NCI-H1048 (cell line): ENCODE data around the gene SLC26A11.
"Not testable (repeated sequence)": the region's sequence is repeated elsewhere in the genome, so short reads cannot be mapped to it uniquely, and the experiment has no call there.

Experiments
- DNase-seq: peaks from one replicate; lab custom pipeline; 2025; lab: John Stamatoyannopoulos, UW

Gene SLC26A11

GRCh38 chr17:80285237-80285920 lies 65.2 kb downstream of the SLC26A11 start:
- no peak for DNase-seq

GRCh38 chr17:80286638-80286960 lies 66.4 kb downstream of the SLC26A11 start:
- no peak for DNase-seq

GRCh38 chr17:80287038-80287437 lies 66.8 kb downstream of the SLC26A11 start:
- DNase-seq = no peak

GRCh38 chr17:80287806-80288567 lies 67.8 kb downstream of the SLC26A11 start:
- no peak for DNase-seq

DNA sequence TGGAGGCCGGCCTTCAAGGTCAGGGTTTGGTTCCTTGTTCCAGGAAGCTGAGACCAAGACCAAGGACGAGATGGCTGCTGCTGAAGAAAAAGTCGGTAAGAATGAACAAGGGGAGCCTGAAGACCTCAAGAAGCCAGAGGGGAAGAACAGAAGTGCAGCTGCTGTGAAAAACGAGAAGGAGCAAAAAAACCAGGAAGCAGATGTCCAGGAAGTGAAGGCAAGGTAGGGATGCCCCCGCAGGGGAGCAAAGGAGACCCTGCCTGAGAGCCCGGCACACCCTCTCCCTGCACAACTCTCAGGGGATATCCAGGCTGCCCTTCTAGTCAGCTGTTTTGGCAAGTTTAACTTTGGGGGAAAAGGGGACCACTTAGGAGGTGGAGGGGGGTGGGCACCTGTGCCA lies 69.4 kb downstream of the SLC26A11 start:
- DNase-seq = no peak

- DNase-seq = no peak
These were observed 69.9 kb downstream of the SLC26A11 start for GRCh38 chr17:80290156-80290555.

DNA sequence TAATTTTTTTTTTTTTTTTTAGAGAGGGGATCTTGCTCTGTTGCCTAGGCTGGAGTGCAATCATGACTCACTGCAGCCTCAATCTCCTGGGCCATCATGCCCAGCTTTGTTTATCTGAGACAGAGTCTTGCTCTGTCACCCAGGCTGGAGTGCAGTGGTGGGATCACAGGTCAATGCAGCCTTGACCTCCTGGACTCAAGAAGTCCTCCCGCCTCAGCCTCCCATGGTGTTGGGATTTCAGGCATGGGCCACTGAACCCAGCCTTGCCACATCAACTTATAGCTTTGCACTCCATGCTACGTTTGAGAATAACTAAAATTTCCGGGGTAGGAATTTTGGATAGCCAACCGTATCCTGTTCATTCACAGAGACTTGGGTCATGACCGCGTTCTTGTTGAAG lies 71.0 kb downstream of the SLC26A11 start:
- no peak for DNase-seq

DNA sequence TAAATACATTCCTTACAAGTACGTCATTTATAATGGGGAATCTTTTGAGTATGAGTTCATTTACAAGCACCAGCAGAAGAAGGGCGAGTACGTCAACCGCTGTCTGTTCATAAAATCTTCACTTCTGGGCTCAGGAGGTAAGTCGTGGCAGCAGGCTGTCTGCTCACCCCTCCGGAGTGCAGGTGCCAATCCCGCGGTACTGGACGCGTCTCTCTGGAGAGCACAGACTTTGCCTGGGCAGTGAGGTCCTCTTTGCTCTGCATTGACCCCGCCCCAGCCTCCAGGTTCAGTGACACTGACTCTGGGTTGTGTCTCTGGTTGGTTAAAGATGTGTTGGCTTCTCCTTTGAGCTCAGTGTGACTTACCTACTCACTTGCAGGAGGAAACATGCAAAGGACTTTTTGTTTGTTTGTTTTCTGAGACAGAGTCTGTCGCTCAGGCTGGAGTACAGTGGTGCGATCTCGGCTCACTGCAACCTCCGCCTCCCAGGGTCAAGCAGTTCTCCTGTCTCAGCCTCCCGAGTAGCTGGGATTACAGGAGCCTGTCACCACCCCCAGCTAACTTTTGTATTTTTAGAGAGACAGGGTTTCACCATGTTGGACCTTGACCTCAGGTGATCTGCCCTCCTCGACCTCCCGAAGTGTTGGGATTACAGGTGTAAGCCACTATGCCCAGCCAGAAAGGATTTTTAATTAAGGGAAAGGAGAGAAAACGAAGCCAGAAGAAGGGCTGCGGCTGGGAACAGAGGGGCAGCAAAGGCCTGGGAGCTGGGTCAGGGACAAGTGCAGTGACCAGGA lies 71.7 kb downstream of the SLC26A11 start:
- no peak for DNase-seq

GRCh38 chr17:80292521-80292971 lies 72.3 kb downstream of the SLC26A11 start:
- no peak for DNase-seq

DNA sequence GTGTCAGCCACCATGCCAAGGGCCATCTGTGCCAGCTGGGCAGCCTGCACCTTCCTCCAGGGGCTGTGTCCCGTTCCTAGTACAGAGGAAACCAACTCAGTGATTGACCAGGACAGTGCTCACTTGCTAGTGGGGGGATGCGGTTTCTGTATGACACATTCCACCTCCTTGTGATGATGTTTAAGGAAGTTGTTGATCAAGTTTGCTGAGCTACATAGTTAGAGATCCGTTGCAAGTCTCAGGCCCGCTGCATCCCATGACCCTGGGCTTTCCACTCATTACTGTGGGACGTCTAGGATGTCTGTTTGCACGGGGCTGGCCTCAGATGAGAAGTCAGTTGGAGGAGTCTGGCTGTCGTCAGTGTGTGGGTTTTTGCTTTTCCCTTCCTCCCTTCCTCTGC lies 74.0 kb downstream of the SLC26A11 start:
- no peak for DNase-seq

- no peak for DNase-seq
These were observed 74.4 kb downstream of the SLC26A11 start for GRCh38 chr17:80294653-80295052.

GRCh38 chr17:80295146-80295545 lies 74.9 kb downstream of the SLC26A11 start:
- no peak for DNase-seq

DNA sequence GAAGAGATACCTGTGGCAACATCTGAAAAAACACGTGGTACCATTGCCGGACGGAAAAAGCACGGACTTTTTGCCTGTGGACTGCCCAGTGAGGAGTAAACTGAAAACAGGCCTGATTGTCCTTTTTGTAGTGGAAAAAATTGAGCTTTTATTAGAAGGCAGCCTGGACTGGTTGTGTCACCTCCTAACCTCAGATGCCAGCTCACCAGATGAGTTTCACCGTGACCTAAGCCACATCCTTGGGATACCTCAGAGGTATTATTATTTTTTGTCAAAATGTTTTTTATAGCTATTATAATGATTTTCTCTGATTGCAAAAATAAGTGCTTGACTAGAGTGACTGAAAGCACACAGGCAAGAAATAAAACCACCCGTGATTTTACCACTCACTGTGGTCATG lies 75.3 kb downstream of the SLC26A11 start:
- DNase-seq = no peak

GRCh38 chr17:80296221-80296620 lies 76.0 kb downstream of the SLC26A11 start:
- DNase-seq = no peak

DNA sequence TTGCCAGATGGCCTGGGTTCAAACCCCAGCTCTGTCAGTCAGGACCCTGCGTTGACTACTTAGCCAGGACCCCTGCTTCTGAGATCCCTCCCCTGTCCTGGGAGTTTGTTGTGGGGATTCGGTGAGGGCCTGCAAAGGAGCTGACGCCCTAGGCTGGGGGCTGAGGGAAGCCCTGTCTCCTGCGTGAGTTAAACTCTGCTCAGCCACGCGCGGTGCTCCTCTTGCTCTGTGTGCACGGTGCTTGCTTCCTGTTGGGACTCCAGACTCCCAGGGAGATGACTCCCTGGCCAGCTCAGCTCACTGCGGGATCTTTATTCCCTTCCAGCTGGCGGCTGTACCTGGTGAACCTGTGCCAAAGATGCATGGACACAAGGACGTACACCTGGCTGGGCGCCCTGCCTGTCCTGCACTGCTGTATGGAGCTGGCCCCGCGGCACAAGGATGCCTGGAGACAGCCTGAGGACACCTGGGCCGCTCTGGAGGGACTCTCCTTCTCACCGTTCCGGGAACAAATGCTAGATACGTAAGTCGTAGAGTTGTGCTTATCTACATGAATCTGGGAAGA lies 77.9 kb downstream of the SLC26A11 start:
- no peak for DNase-seq

DNA sequence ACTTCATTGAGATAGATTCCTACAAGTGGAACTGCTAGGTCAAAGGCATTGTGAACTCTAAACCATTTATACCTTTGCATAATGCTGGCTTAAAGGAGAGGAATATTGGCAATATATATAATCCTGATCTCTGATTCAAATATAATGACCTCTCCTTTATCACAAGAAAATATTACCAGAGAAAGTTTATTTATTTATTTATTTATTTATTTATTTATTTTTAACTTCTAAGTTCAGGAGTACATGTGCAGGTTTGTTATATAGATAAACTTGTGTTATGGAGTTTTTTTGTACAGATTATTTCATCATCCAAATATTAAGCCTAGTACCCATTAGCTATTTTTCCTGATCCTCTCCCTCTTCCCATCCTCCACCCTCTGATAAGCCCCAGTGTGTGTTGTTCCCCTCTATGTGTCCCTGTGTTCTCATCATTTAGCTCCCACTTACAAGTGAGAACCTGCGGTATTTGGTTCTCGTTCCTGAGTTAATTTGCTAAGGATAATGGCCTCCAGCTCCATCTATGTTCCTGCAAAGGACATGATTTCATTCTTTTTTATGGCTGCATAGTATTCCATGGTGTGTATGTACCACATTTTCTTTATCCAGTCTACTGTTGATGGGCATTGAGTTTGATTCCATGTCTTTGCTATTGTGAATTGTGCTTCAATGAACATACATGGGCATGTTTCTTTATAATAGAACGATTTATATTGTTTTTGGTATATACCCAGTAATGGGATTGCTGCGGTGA lies 79.3 kb downstream of the SLC26A11 start:
- not testable (repeated sequence) for DNase-seq

DNA sequence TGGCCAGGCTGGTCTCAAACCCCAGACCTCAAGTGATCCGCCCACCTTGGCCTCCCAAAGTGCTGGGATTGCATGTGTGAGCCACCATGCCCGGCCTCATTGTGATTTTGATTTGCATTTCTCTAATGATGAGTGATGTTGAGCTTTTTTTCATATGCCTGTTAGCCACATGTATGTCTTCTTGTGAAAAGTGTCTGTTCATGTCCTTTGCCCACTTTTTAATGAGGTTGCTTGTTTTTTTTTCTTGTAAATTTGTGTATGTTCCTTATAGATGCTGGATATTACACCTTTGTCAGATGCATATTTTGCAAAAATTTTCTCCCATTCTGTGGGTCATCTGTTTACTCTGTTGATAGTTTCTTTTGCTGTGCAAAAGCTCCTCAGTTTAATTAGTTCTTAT lies 80.5 kb downstream of the SLC26A11 start:
- DNase-seq = not testable (repeated sequence)
